AG08395 (cell line): ENCODE data around the gene SH2D4B.
"Not testable (repeated sequence)": the region's sequence is repeated elsewhere in the genome, so short reads cannot be mapped to it uniquely, and the experiment has no call there.

Experiments
- DNase-seq: peaks from one replicate; pipeline ENCODE4 v3.0.0; 2012; ENCODE audit warnings: mixed read lengths, low spot score

The SH2D4B gene

DNA sequence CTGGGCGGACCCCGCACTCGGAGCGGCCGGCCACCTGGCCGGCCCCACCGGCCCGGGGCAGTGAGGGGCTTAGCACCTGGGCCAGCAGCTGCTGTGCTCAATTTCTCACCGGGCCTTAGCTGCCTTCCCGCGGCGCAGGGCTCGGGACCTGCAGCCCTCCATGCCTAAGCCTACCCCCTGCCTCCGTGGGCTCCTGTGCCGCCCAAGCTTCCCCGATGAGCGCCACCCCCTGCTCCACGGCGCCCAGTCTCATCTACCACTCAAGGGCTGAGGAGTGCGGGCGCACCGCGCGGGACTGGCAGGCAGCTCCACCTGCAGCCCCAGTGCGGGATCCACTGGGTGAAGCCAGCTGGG is 5.6 kb downstream of the SH2D4B start:
- not testable (repeated sequence) for DNase-seq

- DNase-seq = no peak
Measured at GRCh38 chr10:80544316-80544953, 6.7 kb downstream of the SH2D4B start.

DNA sequence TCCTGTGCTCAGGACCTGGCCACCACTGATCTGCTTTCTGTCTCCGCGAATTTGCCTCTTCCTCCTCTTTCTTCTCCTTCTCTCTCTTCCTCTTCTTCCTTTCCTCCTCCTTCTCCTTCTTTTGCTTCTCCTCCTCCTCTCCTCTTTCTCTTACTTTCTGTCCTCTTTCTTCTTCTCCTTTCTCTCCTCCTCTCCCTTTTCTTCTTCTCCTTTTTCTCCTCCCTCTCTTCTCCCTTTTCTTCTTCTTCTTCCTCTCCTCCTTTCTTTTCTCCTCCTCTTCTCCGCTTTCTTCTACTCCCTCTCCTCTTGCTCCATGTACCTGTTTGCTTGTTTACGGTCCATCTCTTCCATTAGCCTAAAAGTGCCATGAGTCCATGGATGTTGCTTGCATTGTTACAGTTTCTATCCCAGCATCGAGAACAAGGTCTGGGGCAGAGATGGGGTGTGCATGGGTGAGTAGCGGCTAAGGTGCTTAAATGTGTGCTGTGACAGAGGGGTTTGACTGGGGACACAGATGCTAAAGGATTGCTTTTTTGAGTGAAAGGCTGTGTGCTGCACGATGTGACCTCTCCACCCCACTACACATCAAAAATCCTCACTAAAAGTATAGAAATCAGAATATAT is 7.7 kb downstream of the SH2D4B start:
- DNase-seq = no peak

GRCh38 chr10:80552151-80552646 is 14.5 kb downstream of the SH2D4B start:
- no peak for DNase-seq

GRCh38 chr10:80553436-80553835 is 15.7 kb downstream of the SH2D4B start:
- no peak for DNase-seq

GRCh38 chr10:80554050-80554449 is 16.3 kb downstream of the SH2D4B start:
- DNase-seq = no peak

DNA sequence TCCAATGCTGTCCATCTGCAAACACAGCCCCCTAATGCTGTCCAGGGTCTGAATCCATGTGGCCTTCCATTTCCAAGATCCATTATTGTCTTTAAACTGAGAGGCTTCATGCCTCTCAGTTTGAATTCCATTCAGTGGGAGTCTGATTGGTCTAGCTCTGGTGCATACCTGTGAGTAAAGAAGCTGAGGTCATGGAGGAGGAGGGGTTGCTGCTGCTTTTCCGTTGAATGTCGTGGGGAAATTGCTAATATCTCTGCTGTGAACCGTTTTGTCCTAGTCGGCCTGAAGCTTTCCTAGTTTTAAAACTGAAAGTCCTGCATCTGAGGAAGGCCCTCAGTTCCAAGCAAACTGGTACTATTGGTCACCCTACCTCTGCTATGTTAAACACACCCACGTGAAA is 17.7 kb downstream of the SH2D4B start:
- DNase-seq = no peak

GRCh38 chr10:80561950-80562349 is 24.2 kb downstream of the SH2D4B start:
- no peak for DNase-seq

DNA sequence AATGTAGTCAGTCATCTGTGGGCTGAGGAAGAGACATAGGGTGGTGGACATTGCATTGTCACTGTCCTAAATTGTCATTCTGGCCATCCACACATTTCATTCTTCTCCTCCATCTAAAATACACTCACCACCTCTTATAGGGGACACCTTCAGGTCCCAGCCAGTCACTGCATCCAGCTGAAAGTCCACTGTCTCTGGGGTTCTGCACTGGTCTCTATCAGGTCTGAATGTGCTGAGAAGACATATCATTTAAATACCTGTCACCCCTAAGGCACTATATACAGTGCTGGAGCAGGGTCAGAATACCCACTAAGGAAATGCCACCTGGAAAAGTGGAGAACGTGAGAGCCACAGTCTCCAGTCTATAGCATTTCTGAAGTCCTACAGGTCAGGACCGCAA is 29.6 kb downstream of the SH2D4B start:
- DNase-seq = no peak

DNA sequence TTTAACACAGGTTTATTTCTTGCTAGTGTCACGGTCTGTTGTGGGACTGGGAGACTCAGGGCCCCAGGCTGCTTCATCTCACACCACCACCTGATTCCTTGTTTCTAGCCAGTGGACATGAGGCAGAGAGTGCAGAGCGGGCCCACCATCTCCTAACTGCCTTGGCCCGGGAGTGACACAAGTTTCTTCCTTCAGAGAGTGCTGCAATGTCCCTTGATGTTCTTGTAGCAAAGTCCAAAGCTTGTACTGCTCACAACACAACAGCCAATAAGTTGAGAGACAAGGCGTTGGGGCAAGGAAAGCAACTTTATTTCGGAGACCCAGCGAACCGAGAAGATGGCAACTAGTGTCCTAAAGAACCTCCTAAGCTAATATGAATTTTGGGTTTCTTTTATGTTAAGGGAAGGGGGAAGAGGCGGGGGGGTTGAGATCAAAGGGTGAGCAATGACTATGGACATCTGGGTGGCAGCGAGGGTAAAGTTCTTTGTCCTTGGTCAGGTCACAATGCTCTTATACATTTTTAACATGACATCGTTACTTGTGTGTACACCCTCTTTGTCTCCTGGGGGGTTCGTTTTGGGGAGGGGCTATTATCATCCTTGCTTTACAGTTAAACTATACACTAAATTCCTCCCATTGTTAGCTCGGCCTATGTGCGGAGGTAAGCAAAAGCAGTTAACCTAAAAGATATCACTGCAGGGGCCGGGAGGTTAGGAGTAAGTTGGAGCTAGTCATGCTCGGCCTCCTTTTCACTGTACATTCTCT is 31.6 kb downstream of the SH2D4B start:
- no peak for DNase-seq

DNA sequence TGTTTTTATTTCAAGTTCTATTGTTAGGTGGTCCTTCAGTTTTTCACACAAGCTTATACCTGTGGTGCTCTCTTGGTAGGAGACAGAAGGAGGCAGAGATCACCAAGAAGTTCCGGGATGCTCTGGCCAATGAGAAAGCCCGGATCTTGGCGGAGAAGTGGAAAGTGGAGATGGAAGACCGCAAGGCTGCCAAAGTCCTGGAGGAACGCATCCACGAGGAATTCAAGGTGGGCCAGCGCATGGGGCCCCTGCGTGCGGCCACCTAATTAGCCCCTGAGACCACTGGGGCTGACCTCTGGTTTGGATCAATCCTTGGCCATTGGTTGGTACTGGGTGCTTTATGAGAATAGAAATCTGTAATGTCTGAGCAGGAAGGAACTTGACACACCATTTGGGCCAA is 33.6 kb downstream of the SH2D4B start:
- no peak for DNase-seq

GRCh38 chr10:80579181-80579763 is 41.6 kb downstream of the SH2D4B start:
- no peak for DNase-seq

DNA sequence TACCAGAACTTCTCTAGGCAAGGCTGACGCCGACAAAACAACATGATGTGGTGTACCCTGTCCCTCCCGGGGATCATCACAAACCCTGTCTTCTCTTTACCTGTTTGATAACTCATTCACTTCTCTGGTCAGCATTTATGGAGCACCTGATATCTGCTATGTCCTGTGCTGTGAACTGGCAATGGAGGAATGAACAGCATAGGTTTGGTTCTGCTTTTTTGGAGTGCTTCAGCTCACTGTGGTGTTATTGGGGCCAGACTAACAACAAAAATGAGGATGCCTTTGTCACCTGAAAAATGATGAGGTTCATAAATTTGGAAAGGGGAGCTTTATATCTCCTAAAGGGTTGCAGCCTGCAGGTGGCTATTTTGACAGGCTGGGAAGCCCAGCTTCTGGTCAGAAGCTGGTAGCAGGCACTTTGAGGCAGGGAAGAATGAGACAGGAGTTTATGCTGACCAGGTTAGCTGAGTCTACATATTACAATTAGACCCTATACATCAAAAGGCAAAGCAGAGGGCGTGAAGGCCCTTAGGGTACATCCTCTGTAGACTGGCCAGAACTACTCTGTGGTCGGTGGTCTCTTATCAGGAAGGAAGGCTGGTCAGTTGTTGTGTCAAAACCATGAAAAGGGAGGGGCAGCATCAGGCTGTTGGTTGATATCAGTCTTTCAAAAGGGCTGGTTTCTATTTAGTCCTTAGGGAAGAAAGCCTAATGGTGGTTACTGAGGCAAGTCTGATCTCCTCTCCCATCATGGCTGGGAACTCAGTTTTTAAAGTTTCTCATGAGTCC is 42.3 kb downstream of the SH2D4B start:
- no peak for DNase-seq

DNA sequence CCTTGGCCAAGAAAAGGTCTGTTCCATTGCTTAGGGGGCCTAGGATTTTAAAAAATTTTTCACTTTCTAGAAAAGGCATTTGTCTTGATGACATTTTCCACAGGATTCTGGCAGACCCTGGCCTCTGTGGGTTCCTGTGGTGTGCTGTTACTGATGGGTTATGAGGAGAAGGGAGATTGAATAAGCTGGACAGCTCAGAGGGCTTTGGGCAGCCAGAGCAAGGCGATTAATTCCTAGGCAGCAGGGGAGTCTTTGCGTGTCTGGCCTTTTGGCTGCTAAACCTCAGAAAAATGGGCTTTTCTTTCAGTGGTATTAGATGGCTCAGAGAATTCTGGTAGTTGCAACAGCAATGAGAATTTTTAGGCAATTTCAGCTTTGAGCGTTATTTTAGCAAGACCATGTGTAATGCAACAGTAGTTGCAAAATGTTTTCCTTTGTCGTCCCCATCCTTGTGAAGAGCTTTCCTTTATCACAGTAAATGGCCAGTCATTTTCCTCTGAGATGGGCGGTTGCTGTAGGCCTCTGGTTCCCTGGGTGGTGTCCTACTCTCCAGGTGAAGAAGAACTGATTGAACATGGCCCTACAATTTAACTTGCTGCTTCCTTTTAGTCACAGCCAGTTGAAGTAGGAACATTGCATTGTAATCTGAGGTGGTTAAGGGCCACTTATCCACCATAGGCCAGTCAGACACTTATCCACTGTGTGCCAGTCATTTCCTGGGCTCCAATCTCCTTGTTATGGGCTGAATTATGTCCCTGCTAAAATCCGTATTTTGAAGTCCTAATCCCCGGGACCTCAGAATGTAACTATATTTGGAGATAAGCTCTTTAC is 43.2 kb downstream of the SH2D4B start:
- DNase-seq = no peak

DNA sequence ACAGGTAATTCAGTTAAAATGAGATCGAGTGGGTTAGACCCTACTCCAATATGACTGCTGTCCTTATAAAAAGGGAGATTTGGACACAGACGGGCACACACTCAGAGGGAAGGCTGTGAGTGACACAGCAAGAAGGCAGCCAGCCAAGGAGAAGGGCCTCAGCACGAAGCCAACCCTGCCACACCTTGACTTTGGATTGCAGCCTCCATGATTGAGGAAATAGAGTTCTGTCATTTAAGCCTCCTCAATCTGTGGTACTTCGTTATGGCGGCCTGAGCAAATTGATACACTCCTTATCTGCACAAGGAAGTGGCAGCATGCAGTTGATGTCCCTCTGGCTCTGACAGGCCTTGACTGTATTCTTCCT is 43.8 kb downstream of the SH2D4B start:
- DNase-seq = no peak

- no peak for DNase-seq
Measured at GRCh38 chr10:80582286-80582960, 44.7 kb downstream of the SH2D4B start.

- no peak for DNase-seq
Measured at GRCh38 chr10:80583685-80584084, 46.0 kb downstream of the SH2D4B start.

- no peak for DNase-seq
Measured at GRCh38 chr10:80585812-80586211, 48.1 kb downstream of the SH2D4B start.

- no peak for DNase-seq
Measured at GRCh38 chr10:80588546-80588945, 50.8 kb downstream of the SH2D4B start.

GRCh38 chr10:80589726-80590373 is 52.1 kb downstream of the SH2D4B start:
- DNase-seq = no peak
